Astrocyte of the hippocampus (primary cell): ENCODE results near the gene OR10AD1.
A peak's percentile ranks its signal among the peaks of the same experiment; 100 is the strongest.
"Not testable (repeated sequence)": the region's sequence is repeated elsewhere in the genome, so short reads cannot be mapped to it uniquely, and the experiment has no call there.

Source experiments
- DNase-seq: peaks from one replicate; pipeline ENCODE4 v3.0.0; 2011; ENCODE audit warnings: low read depth, low spot score

The OR10AD1 gene, protein sequence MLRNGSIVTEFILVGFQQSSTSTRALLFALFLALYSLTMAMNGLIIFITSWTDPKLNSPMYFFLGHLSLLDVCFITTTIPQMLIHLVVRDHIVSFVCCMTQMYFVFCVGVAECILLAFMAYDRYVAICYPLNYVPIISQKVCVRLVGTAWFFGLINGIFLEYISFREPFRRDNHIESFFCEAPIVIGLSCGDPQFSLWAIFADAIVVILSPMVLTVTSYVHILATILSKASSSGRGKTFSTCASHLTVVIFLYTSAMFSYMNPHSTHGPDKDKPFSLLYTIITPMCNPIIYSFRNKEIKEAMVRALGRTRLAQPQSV

DNA sequence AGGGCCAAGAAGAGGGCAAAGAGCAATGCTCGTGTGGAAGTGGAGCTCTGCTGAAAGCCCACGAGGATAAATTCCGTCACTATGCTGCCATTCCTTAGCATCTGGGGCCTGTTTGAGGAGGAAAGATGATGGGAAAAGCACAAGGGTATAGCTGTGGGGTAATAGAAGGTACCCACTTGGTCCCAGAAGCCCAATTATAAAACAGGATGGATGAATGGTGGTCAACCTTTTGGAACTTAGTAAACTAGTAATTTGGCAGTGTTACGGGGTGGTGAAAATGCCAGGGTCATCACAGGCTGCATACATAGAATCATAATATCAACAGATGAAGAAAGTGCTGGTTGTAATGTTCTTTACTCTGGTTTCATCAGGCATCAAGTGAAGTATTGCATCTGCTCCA lies at the start of gene OR10AD1:
TSS of gene OR10AD1 (minus strand) at position 101 of the 400 bp plus-strand sequence. CDS start at position 101, 0 bp downstream.
- no peak for DNase-seq

DNA sequence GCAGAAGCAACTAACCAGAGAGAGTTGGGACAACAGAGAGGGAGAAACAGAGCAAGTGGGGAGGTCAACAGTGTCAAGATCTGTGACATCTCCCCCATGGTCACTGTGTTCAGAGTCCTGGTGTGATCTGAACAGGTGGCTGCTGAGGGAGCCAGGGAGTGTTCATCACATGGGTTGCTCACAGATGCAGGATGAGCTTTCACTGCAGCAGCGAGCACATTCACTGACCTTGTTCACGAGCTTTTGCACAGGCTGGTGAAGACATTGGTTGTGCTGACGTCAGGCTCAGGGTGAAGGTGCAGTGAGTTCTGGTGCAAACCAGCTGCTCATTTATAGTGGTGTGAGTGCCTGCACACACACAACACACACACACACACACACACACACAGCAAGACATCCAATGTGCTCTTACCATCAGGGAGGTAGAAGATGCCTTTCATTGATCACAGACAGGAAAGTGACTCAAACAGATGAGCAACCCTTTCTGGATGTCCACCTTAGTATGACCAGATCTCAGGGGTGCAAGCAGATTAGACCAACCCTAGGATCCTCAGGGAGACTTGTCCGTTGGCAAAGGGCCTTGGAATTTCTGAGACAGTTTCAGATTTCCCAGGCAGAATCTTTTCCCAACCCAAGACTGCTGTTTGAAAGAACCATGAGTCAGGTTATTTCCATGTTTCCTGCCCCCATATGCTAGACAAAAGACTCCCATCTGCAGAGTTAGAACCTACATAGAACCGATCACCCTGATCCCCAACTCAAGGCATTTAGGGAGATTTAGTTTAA lies 44.3 kb upstream of the OR10AD1 start:
- DNase-seq, result no peak

DNA sequence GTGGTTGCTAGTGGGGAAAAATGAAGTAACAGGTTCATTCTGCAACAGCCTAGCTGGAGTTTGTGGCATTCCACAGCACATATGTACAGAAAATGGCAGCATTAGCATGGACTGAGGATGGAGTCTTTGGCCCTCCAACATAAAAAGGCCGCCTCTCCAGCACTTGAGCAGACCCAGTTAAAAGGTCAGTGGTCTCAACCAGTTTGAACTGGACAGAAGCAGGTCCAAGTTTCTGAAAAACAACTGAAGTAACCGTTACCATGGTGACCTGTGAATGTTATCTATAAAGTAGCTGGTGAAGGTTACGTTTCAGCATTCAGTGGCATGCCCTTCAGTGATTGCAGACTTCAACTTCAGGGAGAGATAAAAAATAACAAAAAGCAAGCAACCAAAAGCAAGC lies 34.1 kb upstream of the OR10AD1 start:
- no peak for DNase-seq

DNA sequence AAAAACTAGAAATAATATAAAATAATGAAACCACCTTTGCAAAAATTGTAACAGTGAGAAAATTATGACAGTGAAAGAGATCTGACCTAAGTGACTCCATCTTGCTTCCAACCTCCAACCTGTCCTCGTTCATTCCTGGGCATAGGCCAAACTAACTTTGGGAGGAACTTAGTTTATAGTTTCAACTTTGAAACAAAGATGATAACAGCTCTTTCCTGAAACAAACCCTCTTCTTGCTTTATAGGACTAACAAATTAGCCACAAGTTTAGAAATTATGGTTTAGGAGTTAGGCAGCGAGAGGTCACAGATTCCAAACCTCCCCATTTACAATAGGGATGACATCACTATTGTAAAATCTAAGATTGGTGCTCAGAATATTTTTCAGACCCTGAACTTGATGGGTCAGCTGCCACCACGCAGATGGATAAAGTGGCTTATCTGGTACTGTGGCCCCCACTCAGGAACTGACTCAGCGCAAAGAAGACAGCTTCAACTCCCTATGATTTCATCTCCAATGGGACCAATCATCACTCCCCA lies 32.8 kb upstream of the OR10AD1 start:
- no peak for DNase-seq

DNA sequence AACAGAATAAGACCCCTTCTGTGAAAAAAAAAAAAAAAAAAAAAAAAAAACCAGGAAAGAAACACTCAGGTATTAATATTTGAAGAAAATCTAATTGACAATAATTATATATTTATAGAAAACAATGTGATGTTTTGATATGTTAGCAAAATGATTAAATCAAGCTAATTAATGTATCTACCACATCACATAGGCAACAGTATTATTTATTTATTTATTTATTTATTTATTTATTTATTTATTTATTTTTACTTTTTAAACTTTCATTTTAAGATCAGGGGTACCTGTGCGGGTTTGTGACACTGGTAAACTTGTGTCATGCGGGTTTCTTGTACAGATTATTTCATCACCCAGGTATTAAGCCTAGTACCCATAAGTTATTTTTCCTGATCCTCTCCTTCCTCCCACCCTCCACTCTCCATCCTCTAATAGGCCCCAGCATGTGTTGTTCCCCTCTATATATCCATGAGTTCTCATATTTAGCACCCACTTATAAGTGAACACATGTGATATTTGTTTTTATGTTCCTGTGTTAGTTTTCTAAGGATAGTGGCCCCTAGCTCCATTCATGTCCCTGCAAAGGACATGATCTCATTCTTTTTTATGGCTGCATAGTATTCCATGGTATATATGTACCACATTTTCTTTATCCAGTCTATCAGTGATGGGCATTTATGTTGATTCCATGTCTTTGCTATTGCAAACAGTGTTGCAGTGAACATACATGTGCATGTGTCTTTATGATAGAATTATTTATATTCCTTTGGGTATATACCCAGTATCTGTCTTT lies 28.3 kb upstream of the OR10AD1 start:
- not testable (repeated sequence) for DNase-seq

DNA sequence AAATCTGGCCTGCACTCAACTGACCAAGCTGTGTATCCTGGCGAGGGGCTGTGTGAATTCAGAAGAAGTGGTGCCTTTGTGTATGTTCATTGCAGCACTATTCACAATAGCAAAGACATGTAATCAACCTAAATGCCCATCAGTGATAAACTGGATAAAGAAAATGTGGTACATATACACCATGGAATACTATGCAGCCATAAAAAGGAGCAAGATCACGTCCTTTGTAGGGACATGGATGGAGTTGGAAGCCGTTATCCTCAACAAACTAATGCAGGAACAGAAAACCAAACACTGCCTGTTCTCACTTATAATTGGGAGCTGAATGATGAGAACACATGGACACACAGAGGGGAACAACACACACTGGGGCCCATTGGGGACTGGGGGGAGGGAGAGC lies 21.4 kb upstream of the OR10AD1 start:
- not testable (repeated sequence) for DNase-seq

DNA sequence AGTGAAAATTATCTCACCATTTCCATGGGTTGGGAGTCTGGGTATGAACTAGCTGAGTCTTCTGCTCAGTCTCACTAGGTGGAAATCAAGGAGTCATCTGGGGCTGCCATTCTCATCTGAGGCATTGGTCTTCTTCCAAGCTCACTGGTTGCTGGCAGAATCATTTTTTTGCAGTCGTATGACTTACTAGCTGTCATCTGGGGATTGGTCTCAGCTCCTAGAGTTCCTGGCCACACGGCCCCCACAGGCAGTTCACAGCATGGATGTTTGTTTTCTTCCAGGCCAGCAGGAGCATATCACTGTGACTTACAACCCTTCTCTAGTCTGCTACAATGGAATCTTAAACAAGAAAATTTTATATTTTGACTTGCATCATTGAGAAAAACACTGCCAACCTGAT lies 18.6 kb upstream of the OR10AD1 start:
- DNase-seq, result no peak

DNA sequence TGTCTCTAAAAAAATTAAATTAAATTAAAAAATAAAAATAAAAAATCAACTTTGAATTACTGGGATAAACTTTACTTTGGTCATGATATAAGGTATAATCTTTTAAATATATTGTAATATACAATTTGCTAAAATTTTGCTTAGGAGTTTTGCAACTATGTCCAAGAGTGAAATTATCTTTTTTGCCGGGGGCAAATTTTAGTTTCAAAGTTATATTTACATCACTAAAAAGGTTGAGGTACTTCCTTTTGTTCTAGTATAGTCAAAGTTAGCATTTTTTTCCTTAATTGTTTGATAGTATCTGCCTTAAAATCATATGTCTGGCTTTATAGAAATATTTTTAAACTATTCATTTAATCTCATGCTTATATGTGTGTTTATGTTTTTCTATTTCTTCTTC lies 17.6 kb upstream of the OR10AD1 start:
- DNase-seq, result no peak

DNA sequence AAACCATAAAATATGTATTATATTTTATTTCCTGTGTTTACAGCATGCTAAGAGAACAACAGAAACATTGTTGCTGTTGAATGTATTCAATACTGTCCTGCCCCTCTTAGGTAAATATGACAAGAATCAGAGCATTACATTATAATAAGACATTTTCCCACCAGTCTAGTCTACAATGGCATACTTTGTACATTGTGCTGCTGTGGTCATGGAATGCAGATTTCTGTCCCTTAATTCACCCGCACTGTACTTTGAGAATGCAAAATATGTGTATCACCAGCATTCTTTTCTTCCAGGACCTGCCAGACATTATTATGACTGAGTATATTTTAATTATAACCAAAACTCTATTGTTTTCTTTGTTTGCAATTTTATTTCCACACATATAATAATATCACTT lies 16.5 kb upstream of the OR10AD1 start:
- DNase-seq, result no peak

DNA sequence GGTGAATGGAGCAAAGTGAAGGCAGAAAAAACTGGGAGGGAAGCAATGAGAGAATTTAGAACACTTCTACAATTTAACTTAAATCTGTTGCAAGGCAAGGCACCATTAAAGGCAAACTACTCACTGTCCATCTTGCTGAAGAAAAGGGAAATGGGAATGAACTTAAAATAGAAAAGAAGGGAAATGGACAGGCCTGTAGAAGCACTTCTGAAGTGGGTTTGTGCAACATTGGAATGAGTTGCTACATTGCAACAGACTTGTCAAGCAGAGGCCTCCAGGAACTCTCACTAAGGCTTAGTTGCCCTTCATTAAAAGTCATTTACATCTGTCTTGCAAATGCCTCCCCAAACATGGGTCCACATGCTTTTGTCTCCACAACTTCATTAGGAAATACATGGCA lies 13.7 kb upstream of the OR10AD1 start:
- no peak for DNase-seq

DNA sequence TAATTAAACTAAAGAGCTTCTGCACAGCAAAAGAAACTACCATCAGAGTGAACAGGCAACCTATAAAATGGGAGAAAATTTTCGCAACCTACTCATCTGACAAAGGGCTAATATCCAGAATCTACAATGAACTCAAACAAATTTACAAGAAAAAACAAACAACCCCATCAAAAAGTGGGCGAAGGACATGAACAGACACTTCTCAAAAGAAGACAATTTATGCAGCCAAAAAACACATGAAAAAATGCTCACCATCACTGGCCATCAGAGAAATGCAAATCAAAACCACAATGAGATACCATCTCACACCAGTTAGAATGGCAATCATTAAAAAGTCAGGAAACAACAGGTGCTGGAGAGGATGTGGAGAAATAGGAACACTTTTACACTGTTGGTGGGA lies 6.4 kb upstream of the OR10AD1 start:
- DNase-seq, result not testable (repeated sequence)

DNA sequence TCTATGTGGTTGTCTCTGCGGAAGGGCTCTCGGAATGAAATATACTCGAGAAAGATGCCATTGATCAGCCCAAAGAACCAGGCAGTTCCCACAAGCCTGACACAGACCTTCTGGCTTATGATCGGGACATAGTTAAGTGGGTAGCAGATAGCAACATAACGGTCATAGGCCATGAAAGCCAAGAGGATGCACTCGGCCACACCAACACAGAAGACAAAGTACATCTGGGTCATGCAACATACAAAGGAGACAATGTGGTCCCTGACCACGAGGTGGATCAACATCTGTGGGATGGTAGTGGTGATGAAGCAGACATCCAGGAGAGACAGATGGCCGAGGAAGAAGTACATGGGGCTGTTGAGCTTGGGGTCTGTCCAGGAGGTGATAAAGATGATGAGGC lies 326 bp downstream of the OR10AD1 start:
- DNase-seq, result no peak

DNA sequence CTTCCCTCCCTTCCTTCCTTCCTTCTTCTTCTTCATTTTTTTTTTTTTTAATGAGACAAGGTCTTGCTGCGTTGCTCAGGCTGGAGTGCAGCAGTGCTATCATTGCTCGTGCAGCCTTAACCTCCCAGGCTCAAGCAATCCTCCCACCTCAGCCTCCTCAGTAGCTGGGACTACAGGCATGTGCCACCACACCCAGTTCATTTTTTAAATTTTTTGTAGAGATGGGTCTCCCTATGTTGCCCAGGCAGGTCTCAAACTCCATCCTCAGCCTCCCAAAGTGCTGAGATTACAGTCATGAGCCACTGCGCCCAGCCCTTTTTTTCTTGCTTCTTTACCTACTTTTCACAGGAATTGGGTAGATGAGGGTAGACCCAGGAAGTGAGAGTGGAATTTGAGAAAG lies 1.6 kb downstream of the OR10AD1 start:
- no peak for DNase-seq

DNA sequence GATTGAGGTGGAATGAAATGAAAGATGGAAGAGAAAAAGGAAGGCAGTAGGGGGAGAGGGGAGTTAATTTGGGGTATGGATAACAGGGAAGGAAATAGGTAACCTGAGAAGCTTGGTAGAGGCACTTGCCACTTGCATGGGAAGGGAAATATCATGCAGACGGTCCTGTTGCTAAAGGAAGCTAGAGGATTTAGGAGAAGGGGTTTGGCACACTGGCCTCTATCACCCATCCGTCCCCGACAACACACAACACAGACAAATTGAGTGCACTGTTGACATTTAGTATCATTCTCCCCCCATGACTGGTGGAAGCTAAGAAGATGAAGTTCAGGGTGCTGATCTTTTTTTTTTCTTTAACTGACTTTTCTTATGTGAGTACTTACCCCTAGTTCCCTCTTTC lies 2.0 kb downstream of the OR10AD1 start:
- DNase-seq, result no peak

DNA sequence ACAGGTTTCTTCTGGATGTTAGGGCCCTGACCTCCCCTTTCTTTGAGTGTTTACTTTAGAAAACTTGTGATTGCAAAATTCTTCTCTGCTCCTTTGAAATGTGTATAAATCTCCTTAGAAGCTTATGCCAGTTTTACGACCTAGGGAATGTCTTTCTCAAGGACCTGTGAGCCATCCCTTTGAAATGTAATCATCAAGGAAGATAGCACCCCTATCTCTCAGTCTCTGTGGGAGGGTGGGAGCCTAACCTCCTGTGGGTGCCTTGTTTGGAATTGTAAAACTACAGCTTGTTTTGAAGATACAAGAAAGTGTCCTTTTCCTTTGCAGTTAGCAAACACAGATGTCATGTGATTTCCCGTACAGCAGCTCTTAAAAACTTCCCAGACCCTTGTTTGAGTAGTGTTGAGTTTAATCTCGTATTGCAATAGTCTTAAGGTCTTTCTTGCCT lies 3.3 kb downstream of the OR10AD1 start:
- no peak for DNase-seq

DNA sequence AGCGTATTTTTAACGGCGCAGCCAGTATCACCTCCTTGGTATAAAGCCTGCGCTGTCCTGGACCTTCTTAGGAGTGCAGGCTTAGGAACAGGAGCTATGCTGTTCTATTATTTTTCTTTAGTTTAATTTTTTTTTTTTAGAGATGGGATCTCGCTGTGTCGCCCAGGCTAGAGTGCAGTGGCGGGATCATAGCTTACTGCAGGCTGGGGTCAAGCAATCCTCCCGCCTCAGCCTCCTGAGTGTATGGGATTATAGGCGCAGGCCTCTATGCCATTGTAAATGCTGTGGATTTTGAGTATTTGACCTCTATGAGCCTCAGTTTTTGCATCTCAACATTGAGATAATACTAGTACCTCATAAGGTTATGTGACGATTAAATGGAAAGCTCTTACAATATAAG lies 4.1 kb downstream of the OR10AD1 start:
- no peak for DNase-seq

DNA sequence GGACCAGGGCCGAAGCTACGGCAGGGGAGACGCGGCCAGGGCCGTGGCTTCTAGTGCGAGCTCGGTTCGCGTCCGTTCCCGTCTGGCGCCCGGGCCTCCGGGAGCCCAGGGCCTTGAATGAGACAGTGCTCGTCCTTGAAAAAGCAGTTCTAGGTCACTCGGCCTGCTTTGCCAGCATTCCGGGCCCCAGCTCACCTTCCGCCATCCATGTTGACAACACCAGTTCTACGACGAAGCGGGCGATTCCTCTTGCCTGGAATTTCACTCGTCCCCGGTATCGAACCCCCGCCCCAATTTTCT lies 4.5 kb downstream of the OR10AD1 start:
- DNase-seq, result no peak

DNA sequence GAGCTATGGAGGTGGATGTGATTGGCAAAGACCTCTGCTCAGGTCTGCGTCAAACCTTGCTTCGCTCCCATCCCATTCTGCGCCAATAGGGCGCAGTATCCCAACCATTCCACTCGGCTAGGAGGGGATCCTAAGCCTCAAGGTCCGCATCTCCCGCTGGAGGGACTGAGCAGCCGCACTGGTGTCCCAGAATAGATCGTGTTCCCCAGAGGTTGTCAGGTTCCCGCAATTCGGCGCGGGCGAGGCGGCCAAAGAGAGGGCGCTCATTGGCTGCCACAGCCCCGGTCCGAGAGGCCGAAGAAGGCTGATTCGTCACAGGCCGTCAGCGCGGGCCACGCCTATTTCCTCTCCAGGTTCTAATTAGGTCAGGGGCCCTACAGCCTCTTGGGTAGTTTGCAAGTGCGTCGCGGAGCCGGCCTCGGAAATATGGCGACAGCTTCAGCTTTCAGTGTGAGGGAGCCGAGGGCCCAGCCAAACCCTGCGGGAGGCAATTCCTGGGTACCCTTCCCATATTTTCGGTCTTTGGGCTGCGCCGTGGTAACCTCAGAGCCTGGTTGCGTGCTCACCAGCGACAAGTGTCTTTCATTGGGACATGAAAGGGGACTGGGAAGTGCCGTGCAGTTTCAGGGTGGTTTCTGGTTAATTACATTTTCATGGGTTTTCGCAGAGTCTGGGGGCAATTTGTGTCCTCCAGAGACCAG lies 5.0 kb downstream of the OR10AD1 start:
- peak; percentile 96 for DNase-seq

DNA sequence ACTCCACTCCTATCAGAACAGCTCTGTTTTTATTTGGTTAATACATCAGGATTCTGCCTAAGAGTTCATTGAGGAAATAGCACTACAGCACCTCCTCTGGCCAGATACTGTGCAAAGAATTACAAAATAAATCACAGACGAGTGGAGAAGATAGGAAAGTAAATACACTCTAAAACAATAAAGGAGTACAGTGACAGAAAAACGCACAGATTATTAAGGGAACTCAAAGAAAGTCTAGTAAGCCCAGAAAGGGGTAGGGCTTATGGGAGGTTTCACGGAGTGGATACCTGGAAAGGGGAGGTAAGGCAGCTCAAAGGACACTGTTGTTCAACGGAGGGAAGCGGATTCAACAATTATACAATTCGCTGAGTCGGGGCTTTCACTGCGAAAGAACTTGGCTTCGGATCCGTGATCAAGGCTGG lies 5.5 kb downstream of the OR10AD1 start:
- DNase-seq, result peak; percentile 49

DNA sequence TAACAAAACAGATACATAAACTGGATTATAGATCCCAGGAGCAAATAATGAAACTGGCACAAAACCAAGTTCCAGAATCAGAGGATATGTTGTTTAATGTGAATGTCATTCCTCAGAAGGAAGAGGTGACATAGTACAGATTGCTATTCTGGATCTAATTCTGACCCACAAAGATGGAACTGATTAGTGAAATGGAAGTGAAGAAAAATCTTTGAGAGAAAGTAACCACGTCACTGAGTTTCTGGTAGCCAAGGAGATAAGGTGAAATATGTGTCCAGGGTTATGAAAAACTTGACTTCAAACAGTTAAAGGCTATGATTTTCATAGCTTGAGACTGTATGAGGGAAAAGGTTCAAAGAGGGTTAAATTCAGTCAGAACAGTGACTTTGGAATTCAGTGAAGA lies 8.3 kb downstream of the OR10AD1 start:
- no peak for DNase-seq

DNA sequence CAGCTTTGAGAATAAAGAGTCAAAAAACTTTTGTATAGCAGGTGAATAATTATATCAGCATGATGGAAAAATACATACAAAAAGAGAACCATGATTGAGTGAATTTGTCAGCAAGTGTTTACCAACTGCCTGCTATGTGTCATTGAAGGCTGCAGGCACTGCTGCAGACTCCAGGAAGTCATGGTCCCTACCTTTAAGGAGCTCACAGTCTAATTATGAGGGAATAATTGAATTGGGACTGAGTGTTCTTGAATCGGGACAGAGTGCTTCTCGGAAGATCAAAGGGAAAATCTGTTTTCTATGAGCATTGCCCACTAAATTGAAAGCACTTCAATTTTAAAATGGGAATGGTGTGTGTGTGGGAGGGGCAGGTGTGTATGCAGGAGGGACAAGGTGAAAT lies 9.5 kb downstream of the OR10AD1 start:
- DNase-seq, result no peak

DNA sequence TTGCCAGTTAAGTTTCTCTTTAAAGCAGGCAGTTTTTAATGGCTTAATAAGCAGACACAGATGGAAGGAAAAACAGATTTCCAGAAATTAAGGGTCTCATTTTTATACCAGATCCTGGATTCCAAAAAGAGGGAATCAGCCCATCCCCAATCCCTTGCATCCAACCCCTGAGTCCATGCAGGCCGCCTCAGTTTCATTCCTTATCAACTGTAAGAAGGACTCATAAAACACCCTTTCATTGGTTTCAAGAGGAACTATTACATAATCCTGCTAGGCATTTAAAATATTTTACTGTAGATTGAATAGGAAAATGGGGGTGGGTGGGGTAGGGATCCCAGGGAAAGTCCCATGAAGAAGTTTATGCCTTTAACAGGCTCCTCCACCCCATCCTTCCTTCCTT lies 10.2 kb downstream of the OR10AD1 start:
- DNase-seq, result no peak
